ENCODE measurements around the gene TCOF1. TPM values are rescaled to one million over a fixed set of nuclear protein-coding genes. Genes with fewer than 3 reads are reported as not detected.
"Not testable (repeated sequence)": the region's sequence is repeated elsewhere in the genome, so short reads cannot be mapped to it uniquely, and the experiment has no call there.

Gene TCOF1
- total RNA-seq, 4 donors from 2014 or later, result 32.1 to 54.2 (median 33.1) TPM

DNA sequence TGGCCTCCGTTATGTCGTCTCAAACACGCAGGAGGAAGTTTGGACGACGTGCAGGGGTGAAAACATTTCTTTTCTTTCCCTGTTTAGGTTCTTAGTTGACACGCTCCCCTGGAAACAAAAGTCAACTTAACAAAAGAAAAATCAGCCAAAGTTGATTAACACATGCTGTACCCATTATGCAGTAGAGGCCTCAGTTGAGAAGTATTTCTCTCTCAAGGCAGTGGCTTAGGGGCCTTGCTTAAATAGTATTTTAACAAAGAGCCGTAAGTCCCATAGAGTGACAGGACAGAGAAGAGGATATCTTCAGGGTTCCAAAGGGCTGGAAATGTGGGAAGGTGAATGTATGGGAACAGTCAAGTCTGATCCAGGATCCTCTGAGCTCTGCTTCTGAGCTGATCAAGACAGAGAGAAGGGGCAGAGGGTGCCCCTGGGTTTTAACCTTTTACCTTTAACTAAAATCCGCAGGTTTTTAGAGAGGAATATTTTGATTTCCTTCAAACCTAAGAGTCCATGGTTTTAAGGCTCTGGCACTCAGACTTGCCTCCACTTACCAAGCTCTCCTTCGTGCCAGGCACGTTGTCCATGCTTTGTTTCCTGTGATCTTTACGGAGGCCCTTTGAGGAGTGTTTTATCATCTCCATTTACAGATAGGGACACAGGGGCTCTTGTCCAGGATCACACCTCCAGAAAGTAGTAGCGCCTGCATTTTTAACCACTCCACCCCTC, 55.8 kb downstream of the TCOF1 start:
- no peak for TF ChIP-seq POLR2AphosphoS5 (IDR thresholded peaks at IDR 0.05)
- TF ChIP-seq POLR2A (IDR thresholded peaks at IDR 0.05), result no peak
- TF ChIP-seq, protein P1, sequence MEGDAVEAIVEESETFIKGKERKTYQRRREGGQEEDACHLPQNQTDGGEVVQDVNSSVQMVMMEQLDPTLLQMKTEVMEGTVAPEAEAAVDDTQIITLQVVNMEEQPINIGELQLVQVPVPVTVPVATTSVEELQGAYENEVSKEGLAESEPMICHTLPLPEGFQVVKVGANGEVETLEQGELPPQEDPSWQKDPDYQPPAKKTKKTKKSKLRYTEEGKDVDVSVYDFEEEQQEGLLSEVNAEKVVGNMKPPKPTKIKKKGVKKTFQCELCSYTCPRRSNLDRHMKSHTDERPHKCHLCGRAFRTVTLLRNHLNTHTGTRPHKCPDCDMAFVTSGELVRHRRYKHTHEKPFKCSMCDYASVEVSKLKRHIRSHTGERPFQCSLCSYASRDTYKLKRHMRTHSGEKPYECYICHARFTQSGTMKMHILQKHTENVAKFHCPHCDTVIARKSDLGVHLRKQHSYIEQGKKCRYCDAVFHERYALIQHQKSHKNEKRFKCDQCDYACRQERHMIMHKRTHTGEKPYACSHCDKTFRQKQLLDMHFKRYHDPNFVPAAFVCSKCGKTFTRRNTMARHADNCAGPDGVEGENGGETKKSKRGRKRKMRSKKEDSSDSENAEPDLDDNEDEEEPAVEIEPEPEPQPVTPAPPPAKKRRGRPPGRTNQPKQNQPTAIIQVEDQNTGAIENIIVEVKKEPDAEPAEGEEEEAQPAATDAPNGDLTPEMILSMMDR (IDR thresholded peaks at IDR 0.05), result no peak
- TF ChIP-seq EP300 (IDR thresholded peaks at IDR 0.05), result no peak
- H3K36me3 ChIP-seq, result no peaks in the 10 kb centered on the region
- peak overlapping the region; percentile 77 for H3K27ac ChIP-seq
- 60% methylated on average over 12 of the region's 12 CpGs for WGBS
- peak in 1 of 2 donors; percentile 48 for DNase-seq (ENCODE audit: low spot score in 2 of 2)
- H3K9me3 ChIP-seq, result no peaks in the 10 kb centered on the region
- H3K4me1 ChIP-seq, result peaks cover 29% of the 10 kb centered on the region
- peak overlapping the region; percentile 49 for H3K4me3 ChIP-seq
- H3K27me3 ChIP-seq, result no peaks in the 10 kb centered on the region

DNA sequence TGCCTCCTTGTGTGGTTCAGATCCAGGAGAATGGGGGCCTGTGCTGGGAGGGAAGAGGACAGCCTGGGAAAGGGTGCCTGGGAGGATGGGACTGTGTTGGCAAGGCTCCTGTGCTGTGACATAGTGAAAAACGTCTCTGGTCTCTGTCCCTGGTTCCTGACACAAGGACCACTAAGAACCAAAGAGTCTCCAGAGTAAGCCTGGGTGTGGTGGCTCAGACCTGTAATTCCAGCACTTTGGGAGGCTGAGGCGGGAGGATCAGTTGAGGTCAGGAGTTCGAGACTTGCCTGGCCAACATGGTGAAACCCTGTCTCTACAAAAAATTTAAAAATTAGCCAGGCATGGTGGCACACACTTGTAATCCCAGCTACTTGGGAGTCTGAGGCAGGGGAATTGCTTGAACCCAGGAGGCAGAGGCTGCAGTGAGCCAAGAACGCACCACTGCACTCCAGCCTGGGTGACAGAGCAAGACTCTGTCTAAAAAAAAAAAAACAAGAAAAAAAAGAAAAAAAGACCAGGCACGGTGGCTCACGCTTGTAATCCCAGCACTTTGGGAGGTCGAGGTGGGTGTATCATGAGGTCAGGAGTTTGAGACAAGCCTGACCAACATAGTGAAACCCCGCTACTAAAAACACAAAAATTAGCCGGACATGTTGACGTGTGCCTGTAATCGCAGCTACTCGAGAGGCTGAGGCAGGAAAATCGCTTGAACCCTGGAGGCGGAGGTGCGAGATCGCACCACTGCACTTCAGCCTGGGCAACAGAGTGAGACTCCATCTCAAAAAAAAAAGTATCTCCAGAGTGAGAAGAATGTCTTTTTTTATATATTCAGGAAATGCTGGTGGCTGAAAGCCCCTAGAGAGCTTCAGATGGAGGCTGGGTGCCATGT, 56.6 kb downstream of the TCOF1 start:
- H3K4me3 ChIP-seq, H3K9me3 ChIP-seq, H3K27me3 ChIP-seq, H3K36me3 ChIP-seq: not testable (repeated sequence)
- DNase-seq (ENCODE audit: low spot score in 2 of 2), result peak in 1 of 2 donors; percentile 35
- 91% methylated on average over 16 of the region's 16 CpGs for WGBS
- Histone ChIP-seq H3K4me1 (peaks cover 29% of the 10 kb centered on the region), H3K27ac (peak overlapping the region; percentile 77)

DNA sequence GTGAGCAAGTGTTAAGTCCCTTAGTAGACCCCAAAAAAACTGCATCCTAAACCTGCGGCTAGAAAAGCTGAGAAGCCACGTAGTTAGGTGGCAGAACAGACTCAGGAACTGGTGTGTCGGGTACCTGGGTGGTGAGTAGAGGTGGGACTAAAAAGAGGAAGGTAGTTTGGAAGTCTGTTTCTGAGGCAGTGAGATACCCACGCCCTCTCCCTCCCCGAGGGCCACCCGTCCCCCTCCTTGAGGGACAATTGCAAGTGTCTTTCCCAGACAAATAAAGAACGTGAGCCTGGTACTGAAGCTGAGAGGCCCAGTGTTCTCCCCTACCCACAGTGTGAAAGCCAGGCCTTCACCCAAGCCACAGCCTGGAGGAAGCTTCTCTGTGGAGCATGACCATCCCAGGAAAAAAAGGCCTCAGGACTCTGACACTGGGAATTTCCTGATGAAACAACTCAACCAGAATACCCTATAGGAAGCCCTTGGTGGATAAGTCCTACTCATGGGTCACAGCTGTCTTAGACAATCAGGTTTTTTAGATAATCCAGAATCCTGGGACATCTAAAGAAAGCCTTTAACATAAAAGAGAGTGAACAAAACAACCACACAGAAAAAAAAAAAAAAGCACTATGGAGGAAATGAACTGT, 62.3 kb downstream of the TCOF1 start:
- DNase-seq (ENCODE audit: low spot score in 2 of 2), result no peak
- Histone ChIP-seq H3K36me3 (no peaks in the 10 kb centered on the region), H3K9me3 (no peaks in the 10 kb centered on the region), H3K4me3 (no peak overlapping the region), H3K27me3 (no peaks in the 10 kb centered on the region), H3K27ac (no peak overlapping the region), H3K4me1 (no peaks in the 10 kb centered on the region)
- 77% methylated on average over 7 of the region's 7 CpGs for WGBS
- no peak for TF ChIP-seq POLR2A (IDR thresholded peaks at IDR 0.05)
- TF ChIP-seq, protein P1 (IDR thresholded peaks at IDR 0.05), result no peak
- TF ChIP-seq POLR2AphosphoS5 (IDR thresholded peaks at IDR 0.05), result no peak
- TF ChIP-seq EP300 (IDR thresholded peaks at IDR 0.05), result no peak

DNA sequence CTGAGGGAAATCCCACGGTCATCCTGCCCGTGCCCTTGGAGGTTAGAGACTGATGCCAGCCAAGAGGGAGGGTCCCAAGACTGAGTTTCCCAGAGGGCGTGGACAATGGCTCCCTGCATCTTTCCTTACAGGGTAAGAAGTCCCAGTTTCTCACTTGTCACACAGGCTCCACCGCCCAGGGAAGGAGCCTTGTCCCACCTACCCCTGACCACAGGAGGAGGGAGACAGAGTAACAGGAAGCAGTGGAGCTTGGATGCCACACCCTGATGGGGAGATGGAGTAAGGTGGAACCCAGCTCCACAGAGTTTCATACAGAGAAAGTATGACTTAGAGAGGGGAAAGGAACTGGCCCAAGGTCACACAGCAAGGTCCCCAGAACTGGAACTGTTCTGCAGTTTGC, 64.6 kb downstream of the TCOF1 start:
- TF ChIP-seq POLR2A (IDR thresholded peaks at IDR 0.05), result no peak
- H3K36me3 ChIP-seq, result no peaks in the 10 kb centered on the region
- peak in 1 of 2 donors; percentile 46 for DNase-seq (ENCODE audit: low spot score in 2 of 2)
- no peak overlapping the region for H3K4me3 ChIP-seq
- 70% methylated on average over 3 of the region's 4 CpGs for WGBS
- H3K9me3 ChIP-seq, result no peaks in the 10 kb centered on the region
- H3K27ac ChIP-seq, result no peak overlapping the region
- no peaks in the 10 kb centered on the region for H3K4me1 ChIP-seq
- no peaks in the 10 kb centered on the region for H3K27me3 ChIP-seq

DNA sequence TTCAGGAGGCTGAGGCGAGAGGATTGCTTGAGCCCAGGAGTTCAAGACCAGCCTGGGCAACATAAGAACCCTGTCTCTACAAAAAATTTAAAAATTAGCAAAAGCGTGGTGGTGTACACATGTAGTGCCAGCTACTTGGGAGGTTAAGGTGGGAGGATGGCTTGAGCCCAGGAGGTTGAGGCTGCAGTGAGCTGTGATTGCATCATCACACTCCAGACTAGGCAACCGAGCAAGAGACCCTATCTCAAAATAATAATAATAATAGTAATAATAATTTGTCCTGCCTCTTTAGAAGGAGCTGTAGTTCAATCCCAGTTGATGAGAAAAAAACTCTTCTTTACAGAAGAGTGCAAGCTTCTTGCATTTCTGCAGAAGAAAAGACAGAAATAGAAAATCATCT, 65.3 kb downstream of the TCOF1 start:
- H3K9me3 ChIP-seq, result no peaks in the 10 kb centered on the region
- H3K4me3 ChIP-seq, result no peak overlapping the region
- no peaks in the 10 kb centered on the region for H3K4me1 ChIP-seq
- whole genome bisulfite sequencing, result 66% methylated on average over 3 of the region's 3 CpGs
- DNase-seq (ENCODE audit: low spot score in 2 of 2), result no peak
- H3K27me3 ChIP-seq, result no peaks in the 10 kb centered on the region
- no peaks in the 10 kb centered on the region for H3K36me3 ChIP-seq
- no peak for TF ChIP-seq POLR2A (IDR thresholded peaks at IDR 0.05)
- TF ChIP-seq, protein P1 (IDR thresholded peaks at IDR 0.05), result no peak
- no peak for TF ChIP-seq EP300 (IDR thresholded peaks at IDR 0.05)
- no peak for TF ChIP-seq POLR2AphosphoS5 (IDR thresholded peaks at IDR 0.05)
- H3K27ac ChIP-seq, result no peak overlapping the region

DNA sequence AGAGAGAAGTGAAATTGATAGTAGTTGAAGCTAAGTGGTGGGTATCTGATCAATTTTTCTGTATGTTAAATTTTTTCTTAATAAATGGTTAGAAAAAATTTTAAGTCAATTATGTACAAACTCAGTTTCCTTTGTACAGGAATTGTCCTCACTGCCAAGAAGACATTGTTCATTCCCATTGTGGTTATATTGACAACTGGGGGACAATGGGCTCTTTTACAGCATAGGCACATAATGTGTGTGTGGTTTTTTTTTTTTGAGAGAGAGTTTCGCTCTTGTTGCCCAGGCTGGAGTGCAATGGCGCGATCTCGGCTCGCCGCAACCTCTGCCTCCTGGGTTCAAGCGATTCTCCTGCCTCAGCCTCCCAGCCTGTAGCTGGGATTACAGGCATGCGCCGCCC, 68.7 kb downstream of the TCOF1 start:
- not testable (repeated sequence) for H3K4me1 ChIP-seq; H3K36me3 ChIP-seq; H3K9me3 ChIP-seq; DNase-seq (ENCODE audit: low spot score in 2 of 2); H3K4me3 ChIP-seq; H3K27me3 ChIP-seq; H3K27ac ChIP-seq
- 95% methylated on average over 9 of the region's 9 CpGs for WGBS
